22Rv1 (cell line): Measurements from ENCODE around the gene B9D2.

Experiments
- H3K27ac ChIP-seq: fragments of 450-650 bp; 2 replicates; pipeline ENCODE4 v1.5.1; 2017
- CTCF ChIP-seq: fragments of 450-650 bp; IDR thresholded peaks from 2 replicates; pipeline ENCODE4 v1.5.1; 2017; ENCODE audit warnings: mild to moderate bottlenecking
- ZFX ChIP-seq: fragments of 450-650 bp; IDR thresholded peaks from 2 replicates; pipeline ENCODE4 v1.6.1; 2017; ENCODE audit warnings: antibody characterized with exemption, borderline replicate concordance

Gene B9D2

DNA sequence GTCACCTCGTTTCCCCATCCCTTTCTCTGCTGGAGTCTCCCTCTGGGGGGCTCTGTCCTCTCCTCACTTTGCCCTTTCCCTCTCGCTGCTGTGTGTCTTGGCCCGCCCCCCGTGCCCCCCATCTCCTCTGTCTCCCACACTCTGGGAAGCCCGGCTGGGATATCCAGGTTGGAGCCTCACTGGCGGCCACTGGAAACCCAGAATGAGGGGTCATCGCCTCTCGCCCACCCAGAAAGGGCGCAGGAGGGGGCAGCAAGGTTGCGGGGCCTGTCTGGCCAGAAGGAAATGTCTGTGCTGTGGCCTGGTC lies 38.4 kb downstream of the B9D2 start:
- TF ChIP-seq CTCF (no peak), ZFX (no peak)
- no peak overlapping the region for H3K27ac ChIP-seq

DNA sequence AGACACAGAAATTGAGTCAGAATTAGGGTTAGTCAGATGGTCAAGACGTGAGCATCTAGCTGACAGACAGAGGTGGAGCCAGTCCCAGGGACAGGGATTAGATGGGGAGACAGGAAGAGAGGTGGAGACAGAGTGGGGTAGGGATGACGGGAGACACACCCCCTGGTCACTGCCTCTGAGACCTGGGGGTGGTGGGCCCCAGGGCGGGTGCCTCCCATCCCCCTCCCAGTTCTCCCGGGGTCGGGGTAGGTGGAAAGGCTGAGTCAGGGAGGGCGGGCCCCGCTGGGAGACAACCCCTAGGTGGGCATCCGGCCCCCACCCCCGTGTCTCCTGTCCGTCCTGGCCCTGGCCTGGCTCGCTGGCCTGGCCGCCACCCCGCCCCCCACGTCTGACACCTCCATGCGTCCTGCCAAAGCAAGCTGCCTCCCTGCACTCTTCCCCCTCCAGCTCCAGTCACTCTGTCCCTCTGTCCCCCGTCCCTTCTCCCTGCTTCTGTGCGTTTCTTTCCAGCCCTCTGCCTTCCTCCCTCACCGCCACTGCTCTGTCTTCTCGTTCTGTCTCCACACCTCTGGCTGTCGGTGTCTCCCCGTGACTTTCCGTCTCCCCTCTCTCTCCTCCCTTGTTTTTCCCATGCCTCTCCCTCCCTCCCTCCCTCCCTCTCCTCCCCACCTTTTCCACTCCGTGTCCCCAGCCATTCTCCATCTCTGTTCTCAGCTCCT lies 38.9 kb downstream of the B9D2 start:
- TF ChIP-seq CTCF = no peak
- TF ChIP-seq ZFX = no peak
- no peak overlapping the region for H3K27ac ChIP-seq

DNA sequence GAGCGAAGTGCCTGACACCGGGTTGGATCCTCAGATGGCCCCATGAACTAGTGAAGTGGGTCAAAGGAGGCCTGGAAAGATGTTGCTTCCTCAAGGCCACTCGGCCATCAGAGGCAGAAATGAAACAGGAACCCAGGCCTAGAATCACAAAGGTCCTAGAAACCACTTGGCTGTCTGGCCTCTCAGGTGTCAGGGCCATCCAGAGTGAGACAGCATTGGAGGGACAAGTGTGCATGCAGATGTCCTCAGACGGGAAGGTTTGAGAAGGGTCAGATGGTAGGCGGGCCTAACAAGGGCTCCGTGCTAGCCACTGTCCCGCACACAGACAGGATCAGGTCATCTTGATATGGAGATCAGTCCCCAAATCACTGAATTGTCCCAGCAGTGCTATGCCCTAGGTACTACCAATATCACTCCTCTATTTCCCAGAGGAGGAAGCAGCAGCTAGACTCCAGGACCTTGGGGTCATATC lies 39.7 kb downstream of the B9D2 start:
- TF ChIP-seq CTCF = no peak
- TF ChIP-seq ZFX = no peak
- H3K27ac ChIP-seq = peak overlapping the region; percentile 13; the same call in 1 of the 2 replicates

- no peak for TF ChIP-seq CTCF
- TF ChIP-seq ZFX = no peak
- no peak overlapping the region for H3K27ac ChIP-seq
Measured at GRCh38 chr19:41323430-41324125, 40.4 kb downstream of the B9D2 start.

GRCh38 chr19:41323023-41323422 lies 40.9 kb downstream of the B9D2 start:
- TF ChIP-seq CTCF = no peak
- no peak for TF ChIP-seq ZFX
- no peak overlapping the region for H3K27ac ChIP-seq

DNA sequence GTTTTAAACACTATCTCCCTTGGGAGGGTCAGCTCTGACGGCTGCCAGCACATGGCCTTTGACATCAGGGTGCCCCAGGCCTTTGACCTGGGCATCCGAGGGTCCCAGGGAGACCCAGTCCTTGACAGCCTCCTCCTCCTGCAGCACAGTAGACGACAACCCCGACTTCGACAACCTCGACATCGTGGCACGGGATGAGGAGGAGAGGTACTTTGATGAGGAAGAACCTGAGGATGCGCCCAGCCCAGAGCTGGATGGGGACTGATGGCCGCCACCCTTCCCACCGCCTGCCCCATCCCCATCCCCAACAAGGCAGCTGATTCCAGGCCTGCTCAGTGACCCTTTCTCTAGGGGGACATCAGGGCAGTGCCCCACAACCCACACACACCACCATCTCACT lies 41.5 kb downstream of the B9D2 start:
- TF ChIP-seq ZFX (no peak), CTCF (no peak)

DNA sequence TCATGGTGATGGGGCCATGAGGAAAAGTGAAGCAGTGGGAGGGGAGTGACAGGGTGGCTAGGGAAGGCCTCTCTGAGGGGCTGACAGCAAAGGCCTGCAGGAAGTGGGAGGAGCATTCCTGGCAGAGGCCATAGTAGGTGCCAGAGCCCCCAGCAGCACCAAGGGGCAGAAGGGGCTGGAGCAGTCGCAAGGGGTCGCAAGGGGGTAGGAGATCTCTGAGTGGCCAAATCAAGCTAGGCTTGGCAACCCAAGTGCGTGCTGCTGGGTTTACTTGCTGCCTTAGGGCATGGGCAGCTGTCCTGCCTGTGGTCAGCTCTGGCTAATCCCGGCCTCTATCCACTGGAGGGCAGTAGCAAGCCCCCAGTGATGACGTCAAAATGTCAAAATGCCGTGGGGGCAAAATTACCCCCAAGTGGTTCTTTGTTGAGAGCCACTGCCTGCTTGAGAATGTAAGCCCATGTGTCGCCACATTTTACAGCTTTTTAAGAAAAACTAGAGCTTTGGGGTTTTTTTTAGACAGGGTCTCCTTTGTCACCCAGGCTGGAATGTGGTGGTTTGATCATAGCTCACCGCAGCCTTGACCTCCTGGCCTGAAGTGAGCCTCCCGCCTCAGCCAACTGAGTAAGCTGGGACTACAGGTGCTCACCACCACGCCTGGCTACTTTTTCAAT lies 42.2 kb downstream of the B9D2 start:
- no peak overlapping the region for H3K27ac ChIP-seq
- TF ChIP-seq ZFX = no peak
- TF ChIP-seq CTCF = peak; percentile 64

More for the DNA sequence above, 41.5 kb downstream of the B9D2 start:
- H3K27ac ChIP-seq = no peak overlapping the region
